Immature natural killer cell (primary cell): ENCODE data around the gene CTNNA2. TPM values are rescaled to one million over a fixed set of nuclear protein-coding genes. Genes with fewer than 3 reads are reported as not detected.

Experiments used
- DNase-seq, 3 donors: peaks; one replicate each; pipeline ENCODE4 v3.0.0; 2022; ENCODE audit warnings: mixed read lengths in 1 of 3
- H3K27ac Mint-ChIP-seq, 6 donors: one replicate each; pipeline ENCODE4 v1.8.0; 2020; ENCODE audit warnings: mixed read lengths in 6 of 6, mild to moderate bottlenecking in 5 of 6, inconsistent platforms in 4 of 6, moderate library complexity in 3 of 6
- H3K27me3 Mint-ChIP-seq, 3 donors: one replicate each; pipeline ENCODE4 v1.8.0; 2020 to 2021; ENCODE audit warnings: low read depth in 3 of 3, mild to moderate bottlenecking in 3 of 3, mixed read lengths in 3 of 3, moderate library complexity in 3 of 3, inconsistent platforms in 1 of 3
- H3K36me3 Mint-ChIP-seq, 3 donors: one replicate each; pipeline ENCODE4 v1.8.0; 2020; ENCODE audit warnings: mixed read lengths in 3 of 3, inconsistent platforms in 2 of 3, mild to moderate bottlenecking in 2 of 3
- H3K4me1 Mint-ChIP-seq, 2 donors: one replicate each; pipeline ENCODE4 v1.8.0; 2020; ENCODE audit warnings: inconsistent platforms in 2 of 2, mild to moderate bottlenecking in 2 of 2, mixed read lengths in 2 of 2, moderate library complexity in 1 of 2
- H3K4me3 Mint-ChIP-seq, 5 donors: one replicate each; pipeline ENCODE4 v1.8.0; 2020; ENCODE audit warnings: mild to moderate bottlenecking in 5 of 5, mixed read lengths in 5 of 5, inconsistent platforms in 3 of 5, moderate library complexity in 3 of 5
- H3K9me3 Mint-ChIP-seq, 6 donors: one replicate each; pipeline ENCODE4 v1.8.0; 2020; ENCODE audit warnings: mild to moderate bottlenecking in 6 of 6, mixed read lengths in 6 of 6, inconsistent platforms in 4 of 6, moderate library complexity in 3 of 6
- polyA plus RNA-seq, 3 donors: library from polyadenylated mRNA; unstranded; fragments of 300-500 nt; fragmentation: Illumina TruSeq; gene quantifications; one replicate each; pipeline ENCODE4 v1.2.3, GENCODE V29; 2021

CTNNA2 gene
- polyA plus RNA-seq, 3 donors from 2014 or later: not detected

- peaks cover 0 to 5% (median 0%) of the 10 kb centered on the region in 3 donors for H3K27me3 Mint-ChIP-seq
- peaks cover 0 to 10% (median 4%) of the 10 kb centered on the region in 6 donors for H3K9me3 Mint-ChIP-seq
Measured at GRCh38 chr2:79984476-79984875, 471.6 kb downstream of the CTNNA2 start.

GRCh38 chr2:79985145-79985544, 472.3 kb downstream of the CTNNA2 start:
- Mint-ChIP-seq H3K27me3 (peaks cover 0 to 3% (median 0%) of the 10 kb centered on the region in 3 donors), H3K36me3 (no peaks in the 10 kb centered on the region), H3K27ac (no peak overlapping the region), H3K4me3 (no peak overlapping the region), H3K9me3 (peaks cover 0 to 17% (median 8%) of the 10 kb centered on the region in 6 donors), H3K4me1 (no peaks in the 10 kb centered on the region)
- DNase-seq: no peak

More at GRCh38 chr2:79984476-79984875, 471.6 kb downstream of the CTNNA2 start:
- no peak for DNase-seq
- Mint-ChIP-seq H3K36me3 (no peaks in the 10 kb centered on the region), H3K27ac (no peak overlapping the region), H3K4me1 (no peaks in the 10 kb centered on the region), H3K4me3 (no peak overlapping the region)

GRCh38 chr2:79985571-79985970, 472.7 kb downstream of the CTNNA2 start:
- no peak overlapping the region for H3K4me3 Mint-ChIP-seq
- no peak for DNase-seq
- H3K36me3 Mint-ChIP-seq: no peaks in the 10 kb centered on the region
- H3K4me1 Mint-ChIP-seq: no peaks in the 10 kb centered on the region
- peaks cover 0 to 17% (median 8%) of the 10 kb centered on the region in 6 donors for H3K9me3 Mint-ChIP-seq
- no peak overlapping the region for H3K27ac Mint-ChIP-seq
- peaks cover 0 to 3% (median 0%) of the 10 kb centered on the region in 3 donors for H3K27me3 Mint-ChIP-seq

GRCh38 chr2:79993144-79993543, 480.3 kb downstream of the CTNNA2 start:
- H3K4me3 Mint-ChIP-seq: no peak overlapping the region
- H3K27me3 Mint-ChIP-seq: no peaks in the 10 kb centered on the region
- H3K27ac Mint-ChIP-seq: no peak overlapping the region
- H3K36me3 Mint-ChIP-seq: no peaks in the 10 kb centered on the region
- peaks cover 5 to 46% (median 17%) of the 10 kb centered on the region in 6 donors for H3K9me3 Mint-ChIP-seq
- no peaks in the 10 kb centered on the region for H3K4me1 Mint-ChIP-seq
- DNase-seq: no peak

- H3K4me1 Mint-ChIP-seq: no peaks in the 10 kb centered on the region
- H3K27ac Mint-ChIP-seq: no peak overlapping the region
- DNase-seq: no peak
- no peaks in the 10 kb centered on the region for H3K36me3 Mint-ChIP-seq
- no peak overlapping the region for H3K4me3 Mint-ChIP-seq
- H3K9me3 Mint-ChIP-seq: peaks cover 5 to 48% (median 17%) of the 10 kb centered on the region in 6 donors
- H3K27me3 Mint-ChIP-seq: no peaks in the 10 kb centered on the region
Measured at GRCh38 chr2:79994161-79994560, 481.3 kb downstream of the CTNNA2 start.

GRCh38 chr2:79994965-79995364, 482.1 kb downstream of the CTNNA2 start:
- H3K27ac Mint-ChIP-seq: no peak overlapping the region
- no peak for DNase-seq
- H3K36me3 Mint-ChIP-seq: no peaks in the 10 kb centered on the region
- no peaks in the 10 kb centered on the region for H3K4me1 Mint-ChIP-seq
- H3K27me3 Mint-ChIP-seq: no peaks in the 10 kb centered on the region
- H3K9me3 Mint-ChIP-seq: peaks cover 8 to 48% (median 15%) of the 10 kb centered on the region in 6 donors
- no peak overlapping the region for H3K4me3 Mint-ChIP-seq

GRCh38 chr2:79996709-79997108, 483.9 kb downstream of the CTNNA2 start:
- no peak overlapping the region for H3K4me3 Mint-ChIP-seq
- DNase-seq: no peak
- H3K27me3 Mint-ChIP-seq: no peaks in the 10 kb centered on the region
- no peaks in the 10 kb centered on the region for H3K4me1 Mint-ChIP-seq
- no peaks in the 10 kb centered on the region for H3K36me3 Mint-ChIP-seq
- H3K27ac Mint-ChIP-seq: no peak overlapping the region
- H3K9me3 Mint-ChIP-seq: peaks cover 10 to 49% (median 15%) of the 10 kb centered on the region in 6 donors

- DNase-seq: no peak
- H3K4me1 Mint-ChIP-seq: no peaks in the 10 kb centered on the region
- peaks cover 6 to 34% (median 14%) of the 10 kb centered on the region in 6 donors for H3K9me3 Mint-ChIP-seq
- no peaks in the 10 kb centered on the region for H3K27me3 Mint-ChIP-seq
- H3K27ac Mint-ChIP-seq: no peak overlapping the region
- no peaks in the 10 kb centered on the region for H3K36me3 Mint-ChIP-seq
- no peak overlapping the region for H3K4me3 Mint-ChIP-seq
Measured at GRCh38 chr2:80001701-80002101, 488.9 kb downstream of the CTNNA2 start.

GRCh38 chr2:80002112-80002511, 489.3 kb downstream of the CTNNA2 start:
- Mint-ChIP-seq H3K9me3 (peaks cover 5 to 33% (median 14%) of the 10 kb centered on the region in 6 donors), H3K4me1 (no peaks in the 10 kb centered on the region), H3K27ac (no peak overlapping the region), H3K36me3 (no peaks in the 10 kb centered on the region), H3K4me3 (no peak overlapping the region), H3K27me3 (no peaks in the 10 kb centered on the region)
- DNase-seq: no peak

GRCh38 chr2:80002568-80003157, 489.8 kb downstream of the CTNNA2 start:
- no peaks in the 10 kb centered on the region for H3K4me1 Mint-ChIP-seq
- no peak for DNase-seq
- no peaks in the 10 kb centered on the region for H3K36me3 Mint-ChIP-seq
- H3K9me3 Mint-ChIP-seq: peaks cover 3 to 33% (median 14%) of the 10 kb centered on the region in 6 donors
- no peak overlapping the region for H3K27ac Mint-ChIP-seq
- H3K27me3 Mint-ChIP-seq: no peaks in the 10 kb centered on the region
- no peak overlapping the region for H3K4me3 Mint-ChIP-seq

- peaks cover 0 to 33% (median 11%) of the 10 kb centered on the region in 6 donors for H3K9me3 Mint-ChIP-seq
- no peaks in the 10 kb centered on the region for H3K27me3 Mint-ChIP-seq
- H3K36me3 Mint-ChIP-seq: no peaks in the 10 kb centered on the region
- no peaks in the 10 kb centered on the region for H3K4me1 Mint-ChIP-seq
- no peak overlapping the region for H3K27ac Mint-ChIP-seq
- H3K4me3 Mint-ChIP-seq: no peak overlapping the region
- no peak for DNase-seq
Measured at GRCh38 chr2:80007777-80008503, 495.1 kb downstream of the CTNNA2 start.

- Mint-ChIP-seq H3K4me1 (no peaks in the 10 kb centered on the region), H3K9me3 (peaks cover 3 to 37% (median 9%) of the 10 kb centered on the region in 6 donors), H3K27me3 (no peaks in the 10 kb centered on the region), H3K36me3 (no peaks in the 10 kb centered on the region), H3K27ac (no peak overlapping the region), H3K4me3 (no peak overlapping the region)
- DNase-seq: no peak
Measured at GRCh38 chr2:80008596-80008995, 495.7 kb downstream of the CTNNA2 start.

GRCh38 chr2:80009211-80009610, 496.4 kb downstream of the CTNNA2 start:
- no peak for DNase-seq
- H3K27ac Mint-ChIP-seq: no peak overlapping the region
- no peaks in the 10 kb centered on the region for H3K4me1 Mint-ChIP-seq
- peaks cover 3 to 35% (median 7%) of the 10 kb centered on the region in 6 donors for H3K9me3 Mint-ChIP-seq
- H3K27me3 Mint-ChIP-seq: no peaks in the 10 kb centered on the region
- H3K36me3 Mint-ChIP-seq: no peaks in the 10 kb centered on the region
- H3K4me3 Mint-ChIP-seq: no peak overlapping the region

- Mint-ChIP-seq H3K4me1 (no peaks in the 10 kb centered on the region), H3K27ac (no peak overlapping the region), H3K27me3 (peaks cover 0 to 1% (median 0%) of the 10 kb centered on the region in 3 donors), H3K36me3 (no peaks in the 10 kb centered on the region), H3K4me3 (no peak overlapping the region), H3K9me3 (peaks cover 4 to 36% (median 7%) of the 10 kb centered on the region in 6 donors)
- DNase-seq: no peak
Measured at GRCh38 chr2:80012061-80012460, 499.2 kb downstream of the CTNNA2 start.
